ENCODE measurements around the gene SYCP1. TPM values are rescaled to one million over a fixed set of nuclear protein-coding genes. Genes with fewer than 3 reads are reported as not detected.
"Not testable (repeated sequence)": the region's sequence is repeated elsewhere in the genome, so short reads cannot be mapped to it uniquely, and the experiment has no call there.

Gene SYCP1
- total RNA-seq, 1 donor from 2014 or later, result not detected

DNA sequence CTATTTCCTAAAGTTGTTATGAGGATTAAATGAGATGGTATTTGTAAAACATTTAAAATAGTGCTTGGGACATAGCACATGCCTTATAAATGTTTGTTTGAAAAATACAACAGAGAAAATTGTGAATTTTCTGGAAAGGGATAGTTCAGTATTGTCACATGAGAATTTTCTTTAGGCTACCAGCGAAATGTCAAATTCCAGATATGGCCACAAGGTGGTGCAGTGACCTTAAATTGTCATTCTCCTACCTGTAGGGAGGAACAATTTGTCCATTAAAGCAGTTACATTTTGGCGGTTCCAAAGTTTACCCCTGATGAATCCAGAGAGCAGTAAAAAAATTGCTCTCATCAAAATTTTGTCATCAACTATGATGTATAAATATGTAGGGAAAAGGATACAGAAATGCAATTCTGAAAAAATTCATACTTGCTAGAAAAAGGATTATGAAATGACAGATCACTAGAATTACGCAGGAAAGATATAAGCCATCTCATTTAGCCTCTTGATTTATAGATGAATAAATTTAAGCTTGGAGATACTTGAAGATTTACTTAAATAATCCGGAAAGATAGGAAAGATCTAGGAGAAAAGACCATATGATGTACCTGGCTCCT, 124.7 kb downstream of the SYCP1 start:
- DNase-seq (ENCODE audit: low spot score), result peak; percentile 73

DNA sequence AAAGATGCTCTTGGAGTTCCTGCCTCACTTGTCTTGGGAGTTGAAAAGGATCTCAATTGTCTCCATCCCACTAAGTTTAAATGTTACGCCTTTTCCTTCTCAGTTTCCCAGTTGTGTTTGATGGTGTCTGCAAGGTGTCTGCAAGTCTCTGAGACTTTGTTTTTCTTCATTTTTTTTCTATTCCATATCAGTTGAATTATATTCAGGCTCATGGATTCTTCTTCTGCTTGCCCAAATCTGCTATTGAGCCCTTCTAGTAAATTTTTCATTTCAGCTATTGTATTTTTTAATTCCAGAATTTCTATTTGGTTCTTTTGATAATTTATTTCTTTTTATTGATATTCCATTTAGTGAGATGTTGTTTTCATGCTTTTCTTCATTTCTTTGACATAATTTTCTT, 127.6 kb downstream of the SYCP1 start:
- no peak for DNase-seq (ENCODE audit: low spot score)

DNA sequence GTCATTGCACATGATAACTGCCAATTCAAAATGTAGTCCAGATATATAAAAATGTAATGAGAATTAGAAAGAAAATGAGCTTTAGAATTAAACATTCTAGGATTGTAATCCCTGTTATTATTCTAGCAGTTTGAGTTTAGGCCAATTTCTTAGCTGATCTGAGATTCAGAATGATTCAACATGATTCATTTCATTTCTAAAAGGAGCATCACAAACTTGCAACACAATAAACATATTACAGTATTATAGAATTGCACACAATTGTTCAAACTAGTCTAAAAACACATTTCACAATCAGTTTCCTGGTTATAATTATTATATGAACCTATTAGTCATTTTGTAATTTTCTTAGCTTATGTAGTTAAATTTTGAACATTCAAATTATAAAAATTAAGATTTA, 131.6 kb downstream of the SYCP1 start:
- no peak for DNase-seq (ENCODE audit: low spot score)

DNA sequence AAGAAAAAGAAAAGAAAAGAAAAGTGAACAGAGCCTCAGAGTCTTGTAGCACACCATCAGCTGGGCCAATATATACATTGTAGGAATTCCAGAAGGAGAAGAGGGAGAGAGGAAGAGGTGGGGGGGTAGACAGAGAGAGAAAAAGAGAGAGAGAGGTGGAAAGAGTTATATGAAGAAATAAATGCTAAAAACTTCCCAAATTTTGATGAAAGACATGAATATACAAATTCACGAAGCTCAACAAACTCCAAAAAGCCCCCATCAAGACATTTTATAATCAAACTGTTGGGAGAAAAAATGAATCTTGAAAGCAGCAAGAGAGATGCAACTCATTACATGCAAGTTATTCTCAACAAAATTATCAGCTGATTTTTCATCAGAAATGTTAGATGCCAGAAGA, 133.4 kb downstream of the SYCP1 start:
- no peak for DNase-seq (ENCODE audit: low spot score)

DNA sequence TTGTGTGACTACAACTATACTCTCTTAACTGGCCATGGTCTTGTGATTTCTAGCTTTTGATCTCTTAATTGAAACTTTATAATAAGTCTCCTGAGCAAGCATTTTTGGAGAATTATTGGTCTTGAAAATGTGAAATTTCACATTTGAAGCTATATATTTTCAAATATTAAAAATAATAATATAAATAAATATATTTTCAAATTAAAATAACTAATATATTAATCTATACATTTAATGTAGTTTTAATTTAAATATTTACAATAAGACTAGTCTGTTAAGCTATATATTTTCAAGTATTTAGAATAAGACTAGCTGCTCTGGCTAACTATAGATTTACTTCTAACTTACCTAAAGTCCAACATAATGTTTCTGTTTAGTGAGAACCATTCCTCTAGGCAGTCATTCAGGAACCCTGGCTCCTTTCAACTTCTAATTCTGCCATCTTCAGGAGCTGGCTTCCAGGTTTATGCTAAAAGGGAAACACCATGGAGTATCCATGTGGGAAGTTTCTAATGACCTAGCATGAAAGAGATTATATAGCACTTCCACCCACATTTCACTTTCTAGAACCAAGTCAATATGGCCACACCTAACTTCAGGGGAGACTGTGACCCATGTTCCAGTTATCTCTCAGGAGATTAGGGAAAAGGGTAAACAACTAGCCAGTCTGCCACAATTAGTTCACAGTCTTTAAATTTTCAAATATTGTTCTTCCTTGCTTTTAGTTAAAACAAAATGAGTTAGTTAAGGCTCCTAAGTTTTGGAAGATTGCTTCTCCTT, 143.0 kb downstream of the SYCP1 start:
- DNase-seq (ENCODE audit: low spot score), result no peak

DNA sequence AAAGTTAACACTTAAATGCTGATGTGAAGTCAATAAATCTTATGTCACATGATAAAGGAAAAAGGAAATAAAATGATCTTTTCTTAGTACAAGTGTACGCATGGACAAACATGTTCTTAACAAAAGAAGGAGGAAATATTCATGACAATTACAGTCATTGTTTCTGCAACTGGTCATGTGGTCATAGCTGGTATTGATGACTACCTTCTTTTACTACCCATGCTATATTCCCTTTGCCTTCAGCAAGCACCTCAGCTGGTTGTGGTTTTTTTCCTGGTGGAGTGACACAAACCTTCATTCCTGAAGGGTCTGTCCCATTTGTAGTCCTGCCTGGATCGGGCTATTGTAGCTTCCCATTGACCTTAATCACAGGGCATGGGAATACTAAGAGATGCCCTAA, 151.5 kb downstream of the SYCP1 start:
- DNase-seq (ENCODE audit: low spot score), result no peak

DNA sequence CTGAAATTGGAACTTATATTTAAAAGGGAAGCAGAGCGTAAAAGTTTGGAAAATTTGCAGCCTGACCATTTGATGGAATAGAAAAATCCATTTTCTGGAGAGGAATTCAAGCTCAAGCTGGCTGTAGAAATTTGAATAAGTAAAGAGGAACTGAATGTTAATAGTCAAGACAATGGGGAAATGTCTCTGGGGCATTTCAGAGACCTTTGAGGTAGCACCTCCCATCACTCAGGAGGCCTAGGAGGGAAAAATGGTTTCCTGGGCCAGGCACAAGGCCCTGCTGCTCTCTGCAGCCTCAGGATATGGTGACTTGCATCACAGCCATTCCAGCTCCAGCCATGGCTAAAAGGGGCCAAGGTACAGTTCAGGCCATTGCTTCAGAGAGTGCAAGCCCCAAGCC, 157.3 kb downstream of the SYCP1 start:
- DNase-seq (ENCODE audit: low spot score), result no peak

DNA sequence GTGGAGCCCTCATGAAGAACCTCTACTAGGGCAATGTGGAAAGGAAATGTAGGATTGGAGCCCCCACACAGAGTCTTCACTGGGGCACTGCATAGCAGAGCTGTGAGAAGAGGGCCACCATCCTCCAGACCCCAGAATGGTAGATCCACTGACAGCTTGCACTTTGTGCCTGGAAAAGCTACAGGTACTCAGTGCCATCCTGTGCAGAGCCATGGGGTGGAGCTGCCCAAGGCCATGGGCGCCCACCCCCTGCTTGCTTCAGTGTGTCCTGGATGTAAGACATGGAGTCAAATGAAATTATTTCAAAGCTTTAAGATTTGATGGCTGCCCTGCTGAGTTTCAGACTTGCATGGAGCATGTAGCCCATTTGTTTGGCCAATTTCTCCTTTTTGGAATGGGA, 157.8 kb downstream of the SYCP1 start:
- no peak for DNase-seq (ENCODE audit: low spot score)

DNA sequence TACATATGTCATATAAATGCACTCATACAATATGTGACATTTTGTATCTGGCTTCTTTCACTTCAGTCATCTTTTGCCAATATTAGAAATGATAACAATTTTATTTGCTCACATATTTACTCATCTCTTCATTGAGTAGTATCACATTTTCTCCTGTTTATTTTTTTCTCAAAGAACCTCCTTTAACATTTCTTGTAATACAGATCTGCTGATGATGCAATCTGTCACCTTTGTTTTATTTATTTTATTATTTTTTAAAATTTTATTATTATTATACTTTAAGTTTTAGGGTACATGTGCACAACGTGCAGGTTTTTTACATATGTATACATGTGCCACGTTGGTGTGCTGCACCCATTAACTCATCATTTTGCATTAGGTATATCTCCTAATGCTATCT, 159.1 kb downstream of the SYCP1 start:
- DNase-seq (ENCODE audit: low spot score), result no peak

DNA sequence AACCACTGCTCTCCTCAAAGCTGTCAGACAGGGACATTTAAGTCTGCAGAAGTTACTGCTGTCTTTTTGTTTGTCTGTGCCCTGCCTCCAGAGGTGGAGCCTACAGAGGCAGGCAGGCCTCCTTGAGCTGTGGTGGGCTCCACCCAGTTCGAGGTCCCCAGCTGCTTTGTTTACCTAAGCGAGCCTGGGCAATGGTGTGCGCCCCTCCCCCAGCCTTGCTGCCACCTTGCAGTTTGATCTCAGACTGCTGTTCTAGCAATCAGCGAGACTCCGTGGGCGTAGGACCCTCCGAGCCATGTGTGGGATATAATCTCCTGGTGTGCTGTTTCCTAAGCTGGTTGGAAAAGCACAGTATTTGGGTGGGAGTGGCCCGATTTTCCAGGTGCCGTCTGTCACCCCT, 164.9 kb downstream of the SYCP1 start:
- DNase-seq (ENCODE audit: low spot score), result not testable (repeated sequence)

DNA sequence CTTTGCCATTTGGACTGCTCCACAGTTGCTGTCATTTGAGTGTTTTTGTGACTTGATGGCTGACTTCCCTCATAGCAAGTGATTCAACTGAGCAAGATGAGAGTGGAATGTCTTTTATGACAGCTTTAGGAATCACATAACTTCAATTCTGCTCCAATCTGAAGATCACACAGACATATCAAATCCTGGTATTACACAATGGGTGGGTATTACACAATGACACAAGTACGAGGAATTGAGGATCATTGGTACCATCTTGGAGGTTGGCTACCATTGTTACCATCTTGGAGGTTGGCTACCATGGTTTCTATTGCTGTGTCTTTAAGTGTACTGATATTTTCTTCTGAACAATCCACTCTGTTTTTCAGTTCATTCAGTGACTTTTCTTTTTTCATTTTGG, 166.5 kb downstream of the SYCP1 start:
- DNase-seq (ENCODE audit: low spot score), result no peak

DNA sequence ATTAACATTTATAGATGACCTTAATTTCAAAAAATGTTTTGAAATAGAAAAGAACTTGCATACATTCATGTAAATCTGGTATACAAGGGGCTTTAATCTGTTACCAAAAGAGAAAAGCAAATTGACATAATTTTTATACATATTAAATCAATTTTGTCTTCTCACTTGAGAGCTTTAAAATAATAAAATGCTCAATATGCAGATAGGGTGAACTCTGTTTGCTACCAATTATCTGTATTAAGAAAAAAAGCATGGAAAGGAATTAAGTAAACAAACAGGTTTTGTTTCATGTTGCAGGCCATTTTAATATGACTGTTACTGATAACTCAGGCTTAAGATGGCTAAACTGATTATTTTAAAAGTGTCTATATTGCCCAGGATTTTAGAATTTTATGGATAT, 168.9 kb downstream of the SYCP1 start:
- no peak for DNase-seq (ENCODE audit: low spot score)

DNA sequence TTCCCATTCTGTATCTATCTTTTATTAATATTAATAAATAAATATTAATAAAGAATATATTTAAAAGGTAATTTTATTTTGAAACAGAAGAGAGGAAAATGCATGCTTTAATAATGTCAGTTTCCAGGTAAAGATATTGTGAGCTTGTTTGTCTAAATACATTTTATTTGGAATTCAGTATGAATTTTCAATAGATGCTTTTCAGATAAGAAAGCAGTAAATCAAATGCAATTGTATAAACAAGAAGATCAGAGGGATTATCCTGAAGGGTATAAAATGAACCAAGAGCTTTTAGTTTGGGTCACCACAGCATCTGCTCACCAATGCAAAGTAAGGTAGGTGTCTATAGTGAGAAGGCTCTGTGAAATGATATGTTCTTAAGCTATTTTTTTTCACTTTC, 174.9 kb downstream of the SYCP1 start, which contains the start of gene TSHB:
Gene TSHB, plus strand, starts transcription at position 301 of the 400 bp plus-strand sequence. CDS start 3,537 bp downstream, outside the sequence.
- DNase-seq (ENCODE audit: low spot score), result no peak

DNA sequence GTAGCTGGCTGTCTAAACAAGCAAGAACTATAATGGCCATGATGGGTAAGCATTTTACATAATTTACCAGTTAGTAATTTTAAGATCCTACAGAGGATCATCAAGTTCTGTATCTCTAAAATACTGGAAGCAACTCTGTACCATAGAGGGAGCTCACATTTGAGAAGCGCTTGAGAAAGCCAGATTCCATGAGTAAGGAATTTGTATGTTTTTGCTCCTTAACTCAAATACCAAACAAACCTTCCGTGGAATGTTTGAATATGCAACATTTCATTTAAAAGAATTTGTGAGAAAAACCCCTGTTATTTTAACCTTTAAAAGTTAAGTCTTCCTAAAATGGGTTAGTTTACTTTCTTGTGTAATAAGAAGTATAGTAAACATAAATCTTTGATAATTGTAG, 176.9 kb downstream of the SYCP1 start:
- DNase-seq (ENCODE audit: low spot score), result no peak

DNA sequence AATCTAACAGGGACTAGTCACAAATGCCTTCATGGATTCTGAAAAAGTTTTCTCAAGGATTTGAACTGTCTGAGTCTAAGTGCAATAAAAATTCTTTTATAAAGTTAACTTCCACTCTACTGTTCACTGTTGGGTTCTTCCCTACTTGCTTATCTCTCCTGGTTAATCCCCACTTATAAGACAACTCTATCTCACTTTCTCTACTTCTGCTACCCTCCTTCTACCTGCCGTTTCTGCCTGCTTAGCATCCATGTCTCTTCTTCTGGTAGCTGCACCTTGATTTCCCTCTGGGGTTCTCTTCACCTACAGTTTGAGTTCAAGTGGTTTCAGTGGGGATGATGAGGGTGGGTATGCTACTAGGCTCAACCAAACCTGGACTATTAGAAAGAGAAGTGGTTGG, 181.0 kb downstream of the SYCP1 start:
- no peak for DNase-seq (ENCODE audit: low spot score)

DNA sequence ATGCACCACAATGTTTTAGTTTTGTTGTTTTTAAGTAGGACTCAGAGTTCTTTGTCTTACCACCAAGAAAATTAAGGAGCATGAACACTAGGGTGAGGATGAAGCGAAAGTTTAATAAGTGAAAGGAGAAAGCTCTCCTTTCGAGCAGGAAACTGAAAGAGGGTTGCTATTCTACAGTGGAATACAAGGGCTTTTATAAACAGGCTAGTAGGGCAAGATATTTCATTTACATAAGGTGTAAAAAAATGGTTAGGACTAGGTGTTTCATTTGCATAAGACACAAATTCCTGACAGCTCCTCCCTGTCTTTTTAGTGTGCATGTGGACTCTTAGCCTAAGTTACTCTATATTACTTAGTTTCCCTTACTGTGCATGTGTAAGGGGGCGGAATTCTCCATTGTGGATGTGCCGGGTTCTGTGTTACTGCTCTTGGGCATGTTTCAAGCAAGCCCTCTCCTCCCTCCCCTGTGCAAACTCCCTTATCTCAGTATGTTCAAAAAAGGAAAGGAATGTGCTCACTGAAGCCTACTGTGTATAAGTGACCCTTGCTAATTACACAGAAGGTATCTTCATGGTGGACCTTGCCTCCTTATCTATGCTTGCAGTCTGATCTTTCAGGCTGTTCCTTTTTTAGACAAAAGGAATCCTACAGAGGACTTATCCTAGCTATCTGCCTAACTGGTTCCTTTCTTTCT, 182.3 kb downstream of the SYCP1 start:
- DNase-seq (ENCODE audit: low spot score), result no peak

DNA sequence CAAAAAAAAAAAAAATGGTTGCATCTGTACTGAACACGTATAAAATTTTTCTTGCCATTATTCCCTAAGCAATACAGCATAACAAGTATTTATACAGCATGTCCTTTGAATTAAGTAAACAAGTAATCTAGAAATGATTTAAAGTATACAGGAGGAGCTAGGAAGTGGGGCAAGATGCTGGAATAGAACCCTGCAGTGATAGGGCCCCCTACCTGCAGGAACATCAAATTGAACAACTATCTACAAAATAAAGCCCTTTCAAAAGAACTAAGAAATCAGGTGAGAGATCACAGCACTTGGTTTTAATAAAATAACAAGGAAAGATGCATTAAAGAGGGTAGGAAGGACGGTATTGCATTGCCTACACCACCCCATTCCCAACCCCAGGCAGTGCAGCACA, 185.8 kb downstream of the SYCP1 start:
- no peak for DNase-seq (ENCODE audit: low spot score)

DNA sequence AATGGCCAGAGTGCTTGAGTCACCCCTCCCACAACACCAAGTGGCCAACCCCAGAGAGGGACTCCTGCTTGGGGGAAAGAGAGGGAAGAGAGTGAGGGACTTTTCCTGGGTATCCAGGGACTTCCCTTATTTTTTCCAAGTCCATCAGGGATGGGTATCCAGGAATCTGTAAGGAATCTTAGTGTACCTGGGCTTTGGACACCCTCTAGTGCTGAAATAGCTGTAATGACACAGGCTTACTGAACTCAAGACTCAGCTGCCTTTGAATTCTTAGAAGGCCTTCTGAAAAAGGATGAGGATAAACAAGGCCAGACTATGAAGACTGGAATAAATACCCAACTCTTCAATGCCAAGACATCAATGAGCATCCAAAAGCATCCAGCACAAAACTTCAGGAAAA, 187.0 kb downstream of the SYCP1 start:
- DNase-seq (ENCODE audit: low spot score), result no peak

Other genes starting within 250 kb of the SYCP1 start
- gene DENND2C, start 184.8 kb upstream of the SYCP1 start, total RNA-seq, result 4.1 TPM
- gene AMPD1, start 159.3 kb upstream of the SYCP1 start, total RNA-seq, result not detected
- gene NRAS, start 138.1 kb upstream of the SYCP1 start, total RNA-seq, result 24.7 TPM
- gene CSDE1, start 96.9 kb upstream of the SYCP1 start, total RNA-seq, result 523 TPM
- gene SIKE1, start 74.2 kb upstream of the SYCP1 start, total RNA-seq, result 36.9 TPM
- not detected for gene TSHB, start 175.0 kb downstream of the SYCP1 start, total RNA-seq
- 12.1 TPM for gene TSPAN2, start 234.6 kb downstream of the SYCP1 start, total RNA-seq